GM12878 (cell line): ENCODE data around the gene HJURP. TPM values are rescaled to one million over a fixed set of nuclear protein-coding genes. Genes with fewer than 3 reads are reported as not detected.

Source experiments
- ATAC-seq: fragments of 200-7000 bp; cut with Tn5 transposase; 3 replicates; pipeline ENCODE4 v1.9.1; 2020; ENCODE audit warnings: mild to moderate bottlenecking, moderate library complexity
- BruUV-seq: library from RNA; stranded (reverse); fragments of 400-500 nt; replicated peaks from 2 replicates; lab custom pipeline; 2021; lab: Mats Ljungman, UMichigan
- CTCF ChIA-PET: fragments of 300-600 bp; sonication (Branson Sonifier 250); formaldehyde crosslinking; extraction: SDS; loops from one replicate; lab custom pipeline; 2021; ENCODE audit warnings: inconsistent platforms; lab: Yijun Ruan, JAX
- POLR2A ChIA-PET: fragments of 350-600 bp; formaldehyde crosslinking; extraction: SDS; loops from one replicate; lab custom pipeline; 2021; ENCODE audit warnings: inconsistent platforms; lab: Charles Lee
- RAD21 ChIA-PET: fragments of 300-600 bp; sonication (Branson Sonifier 250); formaldehyde crosslinking; loops from one replicate; lab custom pipeline; 2023; ENCODE audit warnings: antibody characterized with exemption; ENCODE audit not compliant: unreplicated experiment; lab: Charles Lee
- SMC1A ChIA-PET: fragments of 300-600 bp; sonication (Branson Sonifier 250); formaldehyde crosslinking; loops from one replicate; lab custom pipeline; 2023; ENCODE audit not compliant: unreplicated experiment, uncharacterized antibody; lab: Charles Lee
- DNase-seq: peaks from one replicate; pipeline ENCODE4 v3.0.0-alpha.2; 2011; ENCODE audit warnings: low read depth, low spot score
- FAIRE-seq: peaks from 3 replicates; lab custom pipeline; 2011; peaks lifted over from hg19 to GRCh38; lab: Jason Lieb, UNC
- H2AFZ ChIP-seq: 2 replicates; pipeline ENCODE4 v1.6.0; 2011; ENCODE audit warnings: low read depth, low read length, control low read depth; ENCODE audit not compliant: control insufficient read depth
- H3K27ac ChIP-seq: 2 replicates; pipeline ENCODE4 v1.5.1; 2011; ENCODE audit warnings: control low read depth; ENCODE audit not compliant: control insufficient read depth, insufficient read depth
- H3K27me3 ChIP-seq, 2 experiments: replicated peaks in 1 of 2; 2 replicates each; pipeline versions ENCODE4 v1.6.0 to v1.6.1; 2011; ENCODE audit warnings: low read length in 1 of 2; ENCODE audit not compliant: control insufficient read depth in 2 of 2, insufficient read depth in 2 of 2
- H3K36me3 ChIP-seq, 2 experiments: 2 replicates each; pipeline ENCODE4 v1.5.1; 2011; ENCODE audit warnings: low read length in 1 of 2; ENCODE audit not compliant: control insufficient read depth in 2 of 2, insufficient read depth in 2 of 2
- H3K4me1 ChIP-seq: 2 replicates; pipeline ENCODE4 v1.6.1; 2011; ENCODE audit warnings: mild to moderate bottlenecking, low read length, moderate library complexity, mixed read lengths; ENCODE audit not compliant: control insufficient read depth, insufficient read depth
- H3K4me2 ChIP-seq: 2 replicates; pipeline ENCODE4 v1.6.0; 2011; ENCODE audit warnings: control low read depth; ENCODE audit not compliant: control insufficient read depth, insufficient read depth
- H3K4me3 ChIP-seq: fragments of 200-600 bp; sonication (generic); 2 replicates; pipeline ENCODE4 v1.5.1; 2016
- H3K79me2 ChIP-seq: 2 replicates; pipeline ENCODE4 v1.6.0; 2011; ENCODE audit warnings: low read length; ENCODE audit not compliant: control insufficient read depth, insufficient read depth
- H3K9ac ChIP-seq: 2 replicates; pipeline ENCODE4 v1.8.0; 2011; ENCODE audit warnings: low read length, control low read depth, mixed read lengths; ENCODE audit not compliant: control insufficient read depth, insufficient read depth
- H3K9me3 ChIP-seq: replicated peaks from 3 replicates; pipeline ENCODE4 v1.5.1; 2011; ENCODE audit warnings: mild to moderate bottlenecking, low read length; ENCODE audit not compliant: control insufficient read depth, insufficient read depth
- H4K20me1 ChIP-seq: 2 replicates; pipeline ENCODE4 v1.6.0; 2011; ENCODE audit not compliant: control insufficient read depth, insufficient read depth
- BCL3 ChIP-seq: IDR thresholded peaks from 2 replicates; pipeline ENCODE4 v1.6.1; 2011; ENCODE audit warnings: borderline replicate concordance, low read depth, mild to moderate bottlenecking, moderate library complexity, low read length; ENCODE audit not compliant: insufficient read depth, poor library complexity, severe bottlenecking
- CHD1 ChIP-seq: IDR thresholded peaks from 2 replicates; pipeline ENCODE4 v1.6.1; 2012; ENCODE audit warnings: low read depth, low read length, improper control_type of control experiment
- HCFC1 ChIP-seq: fragments of 150-350 bp; IDR thresholded peaks from 2 replicates; pipeline ENCODE4 v1.6.1; 2014; ENCODE audit warnings: low read length
- MAX ChIP-seq: IDR thresholded peaks from 2 replicates; pipeline ENCODE4 v1.6.1; 2012; ENCODE audit warnings: low read depth, low read length, improper control_type of control experiment
- MTA3 ChIP-seq: IDR thresholded peaks from 2 replicates; pipeline ENCODE4 v1.6.1; 2012; ENCODE audit warnings: low read length, inconsistent platforms, borderline replicate concordance
- PKNOX1 ChIP-seq: fragments of 450-650 bp; IDR thresholded peaks from 2 replicates; pipeline ENCODE4 v1.6.1; 2016; ENCODE audit warnings: mild to moderate bottlenecking
- RELA ChIP-seq: fragments of 450-650 bp; IDR thresholded peaks from 2 replicates; pipeline ENCODE4 v1.8.0; 2014; ENCODE audit warnings: borderline replicate concordance; ENCODE audit not compliant: partially characterized antibody
- TCF7 ChIP-seq: IDR thresholded peaks from 2 replicates; pipeline ENCODE4 v1.6.1; 2014; ENCODE audit warnings: antibody characterized with exemption, borderline replicate concordance
- USF2 ChIP-seq: IDR thresholded peaks from 2 replicates; pipeline ENCODE4 v1.6.1; 2011; ENCODE audit warnings: low read depth, low read length, improper control_type of control experiment, borderline replicate concordance
- ZSCAN29 ChIP-seq: fragments of 450-650 bp; IDR thresholded peaks from 2 replicates; pipeline ENCODE4 v1.6.1; 2017; ENCODE audit warnings: mild to moderate bottlenecking, moderate library complexity
- WGBS: methylation state at CpG from one replicate; pipeline ENCODE4 v1.1.6; 2016; ENCODE audit warnings: low lambda C conversion rate; ENCODE audit not compliant: insufficient replicate concordance, insufficient coverage; ENCODE audit errors: missing lambda C conversion rate; 5-methylcytosine and 5-hydroxymethylcytosine counted together
- in situ Hi-C: fragments of 300-500 bp; cut with MboI; formaldehyde crosslinking; loops from 9 replicates; pipeline ENCODE4 v1.14.3; 2018; ENCODE audit warnings: mixed read lengths
- intact Hi-C: fragments of 100-400 bp; cut with micrococcal nuclease; formaldehyde crosslinking; loops from one replicate; pipeline ENCODE4 v1.14.2; 2022; ENCODE audit not compliant: unreplicated experiment
- polyA plus RNA-seq, 11 experiments: library from polyadenylated mRNA; depleted of rRNA in 4 of 11; unstranded in 6 of 11; stranded (reverse) in 5 of 11; fragments of >200 nt; fragmentation: Nextera tagmentation in 4 of 11; fragmentation: Illumina TruSeq in 1 of 11; extraction: Ambion mirVana in 4 of 11; extraction: Trizol in 1 of 11; gene quantifications; 1 replicate in 1 of 11; 2 replicates in 10 of 11; pipeline versions ENCODE4 v1.2.1 to v1.2.3, GENCODE V29; 2011 to 2016; ENCODE audit warnings: inconsistent platforms in 2 of 11, missing spikeins in 2 of 11, low read depth in 1 of 11
- total RNA-seq, 4 experiments: library from RNA; depleted of rRNA in 3 of 4; stranded (reverse); fragments of >200 nt in 3 of 4; fragmentation: Illumina TruSeq in 1 of 4; extraction: Trizol in 1 of 4; gene quantifications; 2 replicates each; pipeline versions ENCODE4 v1.2.1 to v1.2.3, GENCODE V29; 2013 to 2021

The HJURP gene
- total and polyA plus RNA-seq, 10 of the 15 experiments (the other 5 are each of a cell fraction or from before 2014, with no cell fraction given): 12.7 to 68.9 (median 44.4) TPM

- SMC1A ChIA-PET: no interaction called here
- in situ Hi-C loops: no loop called here
- H3K36me3 ChIP-seq: peaks cover 2 to 3% of the 10 kb centered on the region in 2 experiments; a peak in 3 of 4 replicates
- H3K4me3 ChIP-seq: peak overlapping the region; percentile 78; the same call in 1 of the 2 replicates
- peaks cover 40% of the 10 kb centered on the region for H3K79me2 ChIP-seq
- DNase-seq (no peak), FAIRE-seq (no peak), ATAC-seq (no peak)
- H3K27me3 ChIP-seq: no peaks in the 10 kb centered on the region
- POLR2A ChIA-PET: no interaction called here
- peaks cover 7% of the 10 kb centered on the region; the same call in 1 of the 2 replicates for H3K4me1 ChIP-seq
- no peaks in the 10 kb centered on the region for H3K9me3 ChIP-seq
- WGBS: 84% methylated on average over 5 of the region's 5 CpGs
- 0 out of 2 replicates have a peak, but pooled peaks cover 2% of the 10 kb centered on the region for H4K20me1 ChIP-seq
- no TSS peak for BruUV-seq
- no peak for TF ChIP-seq PKNOX1
- no peak for TF ChIP-seq ZSCAN29
- no peak for TF ChIP-seq TCF7
- no peak for TF ChIP-seq USF2
- TF ChIP-seq RELA: no peak
- no peak for TF ChIP-seq MAX
- TF ChIP-seq HCFC1: no peak
- no peak for TF ChIP-seq CHD1
- no peak for TF ChIP-seq BCL3
- no peak for TF ChIP-seq MTA3
- CTCF ChIA-PET: interaction anchor here (0.8 kb wide), 1 partner anchor 16 kb away, joined by 3 read pairs; no protein-coding TSS in a partner anchor
- no peak overlapping the region; the same call in 1 of the 2 replicates for H3K9ac ChIP-seq
- intact Hi-C loops: no loop called here
- RAD21 ChIA-PET: no interaction called here
- H3K27ac ChIP-seq: no peak overlapping the region; the same call in 1 of the 2 replicates
- H3K4me2 ChIP-seq: peak overlapping the region; percentile 81
- peak overlapping the region; percentile 88; the same call in 1 of the 2 replicates for H2AFZ ChIP-seq
Measured at GRCh38 chr2:233855345-233855744, 1.0 kb upstream of the HJURP start.
